ENCODE data around the gene RASAL2.

- no peak for TF ChIP-seq NFRKB (IDR thresholded peaks at IDR 0.05)
- TF ChIP-seq SP1 (IDR thresholded peaks at IDR 0.05): no peak
- no peak for TF ChIP-seq SUZ12 (IDR thresholded peaks at IDR 0.05)
- no peak for TF ChIP-seq ELF4 (IDR thresholded peaks at IDR 0.05)
These were observed 28.0 kb downstream of the RASAL2 start for GRCh38 chr1:178121883-178122282.

All from HEK293T (cell line).